ENCODE measurements around the gene OR2V2.
"Not testable (repeated sequence)": the region's sequence is repeated elsewhere in the genome, so short reads cannot be mapped to it uniquely, and the experiment has no call there.

The OR2V2 gene, protein sequence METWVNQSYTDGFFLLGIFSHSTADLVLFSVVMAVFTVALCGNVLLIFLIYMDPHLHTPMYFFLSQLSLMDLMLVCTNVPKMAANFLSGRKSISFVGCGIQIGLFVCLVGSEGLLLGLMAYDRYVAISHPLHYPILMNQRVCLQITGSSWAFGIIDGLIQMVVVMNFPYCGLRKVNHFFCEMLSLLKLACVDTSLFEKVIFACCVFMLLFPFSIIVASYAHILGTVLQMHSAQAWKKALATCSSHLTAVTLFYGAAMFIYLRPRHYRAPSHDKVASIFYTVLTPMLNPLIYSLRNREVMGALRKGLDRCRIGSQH

GRCh38 chr5:181146927-181147636 is at the start of gene OR2V2:
OR2V2 (plus strand) TSS chr5:181147586; CDS start chr5:181154943, 7,357 bp downstream.
- DNase-seq (ENCODE audit: low spot score), result not testable (repeated sequence)

DNA sequence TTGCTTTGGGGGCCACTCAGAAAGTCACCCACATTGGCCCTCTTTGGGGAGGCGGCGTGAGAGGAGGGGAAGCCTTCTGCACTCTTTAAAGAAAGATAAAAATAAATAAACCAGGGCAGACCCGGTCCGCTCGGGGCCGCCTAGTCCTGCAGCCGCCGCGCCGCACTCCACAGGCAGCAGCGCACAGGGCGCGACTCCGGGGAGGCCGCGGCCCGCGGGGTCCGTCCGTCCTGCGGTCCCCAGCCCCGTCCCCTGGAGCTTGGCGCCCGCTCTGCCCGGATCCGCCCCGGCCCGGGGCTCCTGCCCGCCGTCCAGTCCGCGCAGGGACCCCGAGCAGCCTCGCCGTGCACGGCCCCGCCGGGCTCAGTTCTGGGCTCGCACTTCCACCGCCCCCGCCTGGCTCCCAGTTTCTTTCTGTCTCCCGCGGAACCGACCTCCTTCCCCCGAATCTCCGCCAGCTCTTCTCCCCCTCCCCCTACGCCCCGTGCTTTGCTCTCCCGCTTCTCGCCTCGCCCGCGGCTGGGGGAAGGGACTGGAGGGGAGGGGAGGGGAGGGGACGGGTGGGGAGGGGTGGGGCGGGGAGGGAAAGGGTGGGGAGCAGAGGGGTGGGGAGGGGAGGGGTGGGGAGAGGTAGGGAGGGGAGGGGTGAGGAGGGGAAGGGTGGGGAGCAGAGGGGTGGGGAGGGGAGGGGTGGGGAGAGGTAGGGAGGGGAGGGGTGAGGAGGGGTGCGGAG is 49.5 kb upstream of the OR2V2 start:
- DNase-seq (ENCODE audit: low spot score), result not testable (repeated sequence)

DNA sequence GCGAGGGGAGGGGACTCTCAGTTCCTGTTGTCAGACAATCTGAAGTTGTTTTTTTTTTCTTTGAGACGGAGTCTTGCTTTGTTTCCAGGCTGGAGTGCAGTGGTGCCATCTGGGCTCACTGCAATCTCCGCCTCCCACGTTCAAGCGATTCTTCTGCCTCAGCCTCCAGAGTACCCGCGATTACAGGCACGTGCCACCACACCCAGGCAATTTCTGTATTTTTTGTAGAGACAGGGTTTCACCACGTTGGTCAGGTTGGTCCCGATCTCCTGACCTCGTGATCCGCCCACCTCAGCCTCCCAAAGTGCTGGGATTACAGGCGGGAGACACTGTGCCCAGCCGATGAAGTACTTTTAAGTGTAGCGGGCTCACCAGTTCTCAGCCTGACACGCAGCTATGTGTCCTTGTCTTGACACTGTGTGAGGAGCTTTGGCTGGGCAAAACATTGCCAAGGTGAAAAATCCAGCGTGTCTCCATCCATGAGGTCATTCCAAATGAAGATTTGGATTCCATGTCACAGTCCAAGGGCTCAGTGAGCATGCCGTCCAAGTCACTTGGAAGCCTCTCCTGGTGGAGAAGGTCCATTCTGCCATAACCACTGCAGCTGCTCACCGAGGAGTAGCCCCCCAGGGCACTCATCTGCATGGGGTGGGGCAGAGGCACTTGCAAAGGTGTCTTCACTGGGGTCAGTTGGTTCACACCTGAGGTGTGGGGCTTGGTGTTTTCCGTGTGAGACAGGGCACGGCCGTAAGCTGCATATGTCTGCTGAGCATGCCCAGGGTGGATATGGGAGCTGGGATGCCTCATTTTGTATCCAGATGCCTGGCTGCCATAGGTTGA is 48.4 kb upstream of the OR2V2 start:
- DNase-seq (ENCODE audit: low spot score), result no peak

DNA sequence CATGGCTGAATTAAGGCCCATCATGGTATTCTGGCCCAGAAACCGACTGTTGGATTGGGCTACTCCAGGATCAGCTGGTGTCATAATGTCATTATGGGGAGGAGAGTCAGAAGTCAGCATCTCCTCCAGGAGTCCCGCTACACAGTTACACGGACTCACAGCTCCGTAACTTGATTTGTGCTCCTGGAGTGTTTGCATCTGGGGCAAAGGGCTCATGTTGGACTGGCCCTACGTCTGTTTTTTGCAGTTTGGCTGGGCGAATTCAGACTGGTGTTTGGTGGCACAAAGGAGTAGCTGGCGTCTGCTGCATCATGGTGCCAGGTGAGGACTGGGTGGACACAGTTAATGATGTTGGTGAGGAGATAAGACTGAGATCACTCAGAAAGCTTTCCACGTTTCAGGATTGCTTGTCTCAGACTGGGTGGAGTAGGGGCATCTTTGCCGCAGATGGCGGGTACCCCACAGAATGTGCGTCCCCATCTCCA is 47.7 kb upstream of the OR2V2 start:
- DNase-seq (ENCODE audit: low spot score), result no peak

DNA sequence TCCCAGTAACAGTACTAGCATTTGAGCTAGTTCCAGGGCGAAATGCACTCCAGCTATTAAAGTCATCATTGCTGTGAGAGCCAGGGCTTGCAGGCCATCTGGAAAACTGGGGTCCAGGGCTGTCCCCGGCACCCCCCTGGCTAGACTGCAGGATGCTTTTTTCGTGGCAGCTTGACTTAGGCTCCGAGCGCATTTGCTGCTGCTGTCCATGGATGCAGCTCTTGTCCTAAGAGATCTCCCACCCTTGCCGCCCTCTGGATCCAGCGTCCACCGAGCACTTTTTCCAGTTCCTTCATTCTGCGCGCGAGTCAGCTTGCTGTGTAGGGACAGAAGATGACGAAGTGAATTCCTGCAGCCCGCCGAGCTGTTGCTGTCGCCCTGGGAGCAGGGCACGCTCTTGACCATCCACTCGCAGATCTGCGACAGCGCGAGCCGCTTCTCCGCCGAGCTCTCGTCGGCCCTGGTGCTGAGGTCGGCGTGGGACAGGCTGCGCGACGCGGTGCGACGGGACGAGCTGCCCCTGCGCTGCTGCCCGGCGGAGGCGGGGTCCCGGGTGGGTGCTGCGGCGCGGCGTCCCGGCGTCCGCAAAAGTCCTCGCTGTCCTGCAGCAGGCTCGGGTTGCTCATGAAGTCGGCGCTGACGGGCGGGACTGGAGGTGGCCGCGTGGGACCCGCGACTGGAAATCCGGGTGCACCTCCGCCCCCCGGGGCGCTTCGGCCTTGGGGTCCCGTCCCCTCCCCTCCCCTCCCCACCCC is 47.1 kb upstream of the OR2V2 start:
- no peak for DNase-seq (ENCODE audit: low spot score)

GRCh38 chr5:181101030-181101641 is 46.2 kb upstream of the OR2V2 start:
- not testable (repeated sequence) for DNase-seq (ENCODE audit: low spot score)

GRCh38 chr5:181101930-181102674 is 45.3 kb upstream of the OR2V2 start:
- DNase-seq (ENCODE audit: low spot score), result not testable (repeated sequence)

GRCh38 chr5:181104259-181104568 is 43.2 kb upstream of the OR2V2 start:
- DNase-seq (ENCODE audit: low spot score), result not testable (repeated sequence)

- DNase-seq (ENCODE audit: low spot score), result not testable (repeated sequence)
Measured at GRCh38 chr5:181104606-181105390, 42.6 kb upstream of the OR2V2 start.

GRCh38 chr5:181105391-181106025 is 41.9 kb upstream of the OR2V2 start:
- DNase-seq (ENCODE audit: low spot score), result no peak

DNA sequence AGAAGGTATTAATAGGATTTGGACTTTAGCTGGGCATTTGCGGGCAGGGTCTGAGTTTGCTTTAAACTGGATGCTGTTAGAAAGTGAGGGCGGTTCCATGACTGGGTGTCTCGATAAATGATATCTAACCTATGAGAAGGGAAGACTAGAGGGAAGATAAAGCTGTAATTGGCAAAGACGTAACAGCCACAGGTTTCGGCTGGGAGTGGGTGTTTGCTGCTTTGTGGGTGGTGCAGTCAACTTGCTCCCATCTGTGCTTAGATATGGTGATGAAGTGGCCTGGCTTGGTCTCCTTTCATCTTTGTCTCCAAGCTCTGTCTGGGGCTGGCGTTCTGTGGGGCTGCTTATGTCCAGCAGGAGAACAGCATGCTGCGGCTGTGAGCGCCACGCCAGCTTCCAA is 39.7 kb upstream of the OR2V2 start:
- no peak for DNase-seq (ENCODE audit: low spot score)

GRCh38 chr5:181108578-181109165 is 38.7 kb upstream of the OR2V2 start:
- DNase-seq (ENCODE audit: low spot score), result no peak

GRCh38 chr5:181109489-181110013 is 37.8 kb upstream of the OR2V2 start:
- no peak for DNase-seq (ENCODE audit: low spot score)

GRCh38 chr5:181111010-181111409 is 36.4 kb upstream of the OR2V2 start:
- no peak for DNase-seq (ENCODE audit: low spot score)

DNA sequence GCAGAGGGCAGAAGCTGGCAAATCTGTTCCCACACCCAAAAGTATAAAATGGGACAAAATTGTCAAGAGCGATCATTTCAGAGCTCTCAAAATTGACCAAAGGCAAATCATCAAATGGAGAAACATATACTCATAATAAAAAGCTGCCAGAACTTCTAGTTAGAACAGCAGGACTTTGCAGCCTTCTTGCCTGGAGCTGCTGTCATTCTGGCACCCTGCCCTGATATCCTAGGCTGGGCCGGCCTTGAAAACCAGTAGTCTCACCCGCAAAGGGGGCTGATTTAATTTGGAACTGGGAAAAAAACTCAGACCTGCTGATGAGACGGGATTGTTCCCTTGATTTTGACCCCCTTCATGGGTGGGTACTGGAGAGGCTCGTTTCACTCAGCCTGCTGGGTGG is 34.9 kb upstream of the OR2V2 start:
- no peak for DNase-seq (ENCODE audit: low spot score)

DNA sequence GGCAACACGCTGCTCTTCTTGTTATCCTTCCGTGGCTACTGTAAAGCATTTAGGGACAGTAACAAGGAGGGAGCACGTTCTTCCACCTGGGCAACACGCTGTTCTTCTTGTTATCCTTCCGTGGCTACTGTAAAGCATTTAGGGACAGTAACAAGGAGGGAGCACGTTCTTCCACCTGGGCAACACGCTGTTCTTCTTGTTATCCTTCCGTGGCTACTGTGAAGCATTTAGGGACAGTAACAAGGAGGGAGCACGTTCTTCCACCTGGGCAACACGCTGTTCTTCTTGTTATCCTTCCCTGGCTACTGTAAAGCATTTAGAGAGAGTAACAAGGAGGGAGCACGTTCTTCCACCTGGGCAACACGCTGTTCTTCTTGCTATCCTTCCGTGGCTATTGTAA is 33.8 kb upstream of the OR2V2 start:
- DNase-seq (ENCODE audit: low spot score), result not testable (repeated sequence)

DNA sequence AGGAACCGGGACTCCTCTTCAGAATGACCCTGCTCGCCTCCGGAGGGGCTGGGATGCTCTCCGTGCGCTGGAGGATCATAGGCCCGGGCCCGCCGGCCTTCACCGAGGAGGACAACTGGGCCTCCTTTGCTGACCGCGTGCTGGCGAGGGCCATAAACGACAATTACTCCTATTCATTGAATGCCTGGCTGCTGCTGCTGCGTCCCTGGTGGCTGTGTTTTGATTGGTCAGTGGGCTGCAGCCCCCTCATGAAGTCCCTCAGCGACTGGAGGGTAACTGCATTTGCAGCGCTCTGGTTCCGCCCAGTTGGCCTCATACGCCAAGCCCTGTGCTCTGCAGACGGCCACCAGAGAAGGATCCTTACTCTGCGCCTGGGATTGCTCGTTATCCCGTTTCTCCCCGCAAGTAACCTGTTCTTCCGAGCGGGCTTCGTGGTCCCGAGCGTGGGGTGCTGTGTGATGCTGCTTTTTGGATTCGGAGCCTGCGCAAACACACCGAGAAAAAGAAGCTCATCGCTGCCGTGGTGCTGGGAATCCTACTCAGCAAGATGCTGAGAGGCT is 33.0 kb upstream of the OR2V2 start:
- no peak for DNase-seq (ENCODE audit: low spot score)
